Measurements from ENCODE around the gene ARHGAP23. TPM values are rescaled to one million over a fixed set of nuclear protein-coding genes. Genes with fewer than 3 reads are reported as not detected.

The ARHGAP23 gene
- total RNA-seq, 1 experiment from 2014 or later: 129 TPM

- intact Hi-C loops (cut with micrococcal nuclease; ENCODE audit: unreplicated experiment): no loop called here
- no peak for DNase-seq
- no peaks in the 10 kb centered on the region for H3K9me2 ChIP-seq (ENCODE audit: insufficient read depth)
- no peak overlapping the region for H3K4me2 ChIP-seq
- no TSS peak for BruUV-seq (replicated peaks)
- H3K4me1 ChIP-seq (replicated peaks; ENCODE audit: insufficient read depth): no peaks in the 10 kb centered on the region
- H3K27ac ChIP-seq: no peak overlapping the region
- ChIA-PET CTCF (no interaction called here), POLR2A (ENCODE audit: unreplicated experiment) (no interaction called here)
- H3K27me3 ChIP-seq (ENCODE audit: insufficient read depth, low read depth): no peaks in the 10 kb centered on the region
- H3K36me3 ChIP-seq (ENCODE audit: low read depth): no peaks in the 10 kb centered on the region
- H3F3A ChIP-seq (ENCODE audit: insufficient read depth, low read depth): peaks cover 3% of the 10 kb centered on the region; the same call in 1 of the 2 replicates
- no peak for TF ChIP-seq CTCF (conservative IDR thresholded peaks at IDR 0.05)
- H3K9me3 ChIP-seq (ENCODE audit: insufficient read depth, low read depth): no peaks in the 10 kb centered on the region
- H2AFZ ChIP-seq: no peak overlapping the region
- H3K79me2 ChIP-seq (ENCODE audit: low read depth): no peaks in the 10 kb centered on the region
- no peak overlapping the region for H3K4me3 ChIP-seq
- H4K20me1 ChIP-seq (ENCODE audit: insufficient read depth): no peaks in the 10 kb centered on the region
Observed at GRCh38 chr17:38401459-38401858, 26.8 kb upstream of the ARHGAP23 start.

GRCh38 chr17:38402897-38403296 lies 25.4 kb upstream of the ARHGAP23 start:
- Histone ChIP-seq H2AFZ (no peak overlapping the region), H3K27me3 (ENCODE audit: insufficient read depth, low read depth) (no peaks in the 10 kb centered on the region), H3K4me3 (no peak overlapping the region), H3F3A (ENCODE audit: insufficient read depth, low read depth) (peaks cover 6% of the 10 kb centered on the region; the same call in 1 of the 2 replicates), H3K27ac (no peak overlapping the region), H3K9me2 (ENCODE audit: insufficient read depth) (no peaks in the 10 kb centered on the region), H3K9me3 (ENCODE audit: insufficient read depth, low read depth) (no peaks in the 10 kb centered on the region), H4K20me1 (ENCODE audit: insufficient read depth) (no peaks in the 10 kb centered on the region), H3K36me3 (ENCODE audit: low read depth) (no peaks in the 10 kb centered on the region), H3K79me2 (ENCODE audit: low read depth) (no peaks in the 10 kb centered on the region), H3K4me1 (replicated peaks; ENCODE audit: insufficient read depth) (no peaks in the 10 kb centered on the region), H3K4me2 (no peak overlapping the region)
- TF ChIP-seq CTCF (conservative IDR thresholded peaks at IDR 0.05) (no peak), EZH2 (IDR thresholded peaks at IDR 0.05; ENCODE audit: low read depth) (no peak)
- DNase-seq: no peak
- POLR2A ChIA-PET (ENCODE audit: unreplicated experiment): no interaction called here
- intact Hi-C loops (cut with micrococcal nuclease; ENCODE audit: unreplicated experiment): no loop called here
- CTCF ChIA-PET: no interaction called here
- no TSS peak for BruUV-seq (replicated peaks)

- no peaks in the 10 kb centered on the region for H3K36me3 ChIP-seq (ENCODE audit: low read depth)
- H4K20me1 ChIP-seq (ENCODE audit: insufficient read depth): no peaks in the 10 kb centered on the region
- no peak overlapping the region for H3K27ac ChIP-seq
- no peak overlapping the region for H2AFZ ChIP-seq
- no peaks in the 10 kb centered on the region for H3K9me2 ChIP-seq (ENCODE audit: insufficient read depth)
- BruUV-seq (replicated peaks): no TSS peak
- H3K4me3 ChIP-seq: no peak overlapping the region
- TF ChIP-seq EZH2 (IDR thresholded peaks at IDR 0.05; ENCODE audit: low read depth) (no peak), CTCF (conservative IDR thresholded peaks at IDR 0.05) (no peak)
- H3K27me3 ChIP-seq (ENCODE audit: insufficient read depth, low read depth): no peaks in the 10 kb centered on the region
- no peaks in the 10 kb centered on the region for H3K9me3 ChIP-seq (ENCODE audit: insufficient read depth, low read depth)
- CTCF ChIA-PET: interaction anchor here (0.7 kb wide), 1 partner anchor 1651 kb away, joined by 4 read pairs; the partner anchor contains the start of gene MED24
- H3K79me2 ChIP-seq (ENCODE audit: low read depth): no peaks in the 10 kb centered on the region
- H3K4me2 ChIP-seq: no peak overlapping the region
- POLR2A ChIA-PET (ENCODE audit: unreplicated experiment): no interaction called here
- no peaks in the 10 kb centered on the region for H3K4me1 ChIP-seq (replicated peaks; ENCODE audit: insufficient read depth)
- DNase-seq: no peak
- peaks cover 6% of the 10 kb centered on the region; the same call in 1 of the 2 replicates for H3F3A ChIP-seq (ENCODE audit: insufficient read depth, low read depth)
- intact Hi-C loops (cut with micrococcal nuclease; ENCODE audit: unreplicated experiment): no loop called here
Observed at GRCh38 chr17:38403491-38403890, 24.8 kb upstream of the ARHGAP23 start.
